ENCODE measurements around the gene COX4I2.

Gene COX4I2

DNA sequence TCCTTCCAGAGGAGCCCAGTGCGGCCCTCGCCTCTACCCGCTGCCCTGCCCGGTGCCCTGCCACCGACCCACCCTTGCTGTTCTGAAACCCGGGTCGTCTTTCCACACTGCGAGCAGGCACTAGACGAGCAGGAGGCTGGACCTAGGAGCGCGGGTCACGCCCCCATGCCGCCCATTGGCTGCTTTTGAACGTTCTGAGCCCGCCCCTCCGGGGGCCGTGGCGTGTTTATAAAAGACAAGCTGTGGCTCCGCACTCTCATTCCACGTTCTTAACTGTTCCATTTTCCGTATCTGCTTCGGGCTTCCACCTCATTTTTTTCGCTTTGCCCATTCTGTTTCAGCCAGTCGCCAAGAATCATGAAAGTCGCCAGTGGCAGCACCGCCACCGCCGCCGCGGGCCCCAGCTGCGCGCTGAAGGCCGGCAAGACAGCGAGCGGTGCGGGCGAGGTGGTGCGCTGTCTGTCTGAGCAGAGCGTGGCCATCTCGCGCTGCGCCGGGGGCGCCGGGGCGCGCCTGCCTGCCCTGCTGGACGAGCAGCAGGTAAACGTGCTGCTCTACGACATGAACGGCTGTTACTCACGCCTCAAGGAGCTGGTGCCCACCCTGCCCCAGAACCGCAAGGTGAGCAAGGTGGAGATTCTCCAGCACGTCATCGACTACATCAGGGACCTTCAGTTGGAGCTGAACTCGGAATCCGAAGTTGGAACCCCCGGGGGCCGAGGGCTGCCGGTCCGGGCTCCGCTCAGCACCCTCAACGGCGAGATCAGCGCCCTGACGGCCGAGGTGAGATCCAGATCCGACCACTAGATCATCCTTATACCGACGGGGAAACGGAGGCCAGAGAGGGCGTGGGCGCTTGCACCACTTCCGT, 32.4 kb upstream of the COX4I2 start, which contains the start of gene ID1:
Gene ID1 (plus strand): TSS at position 259 of the 871 bp plus-strand sequence. CDS start 99 bp downstream, at position 358.
- DNase-seq (ENCODE audit: low read depth in 1 of 2, low spot score in 1 of 2) = peak; percentile 61 to 91
- H3K27ac ChIP-seq (replicated peaks) = no peak within 1 kb of the TSS
- peak within 1 kb of the TSS; percentile 73 for H3K4me3 ChIP-seq (replicated peaks; ENCODE audit: insufficient read depth, low read length)
- H3K27me3 ChIP-seq (ENCODE audit: insufficient read depth, poor library complexity, severe bottlenecking) = peaks cover 4% of the 10 kb centered on the region
- TF ChIP-seq GABPA (IDR thresholded peaks at IDR 0.05; ENCODE audit: low read depth) (no peak), REST (IDR thresholded peaks at IDR 0.05; ENCODE audit: insufficient replicate concordance, low read depth) (peak; percentile 18)
- TF ChIP-seq, protein P1, sequence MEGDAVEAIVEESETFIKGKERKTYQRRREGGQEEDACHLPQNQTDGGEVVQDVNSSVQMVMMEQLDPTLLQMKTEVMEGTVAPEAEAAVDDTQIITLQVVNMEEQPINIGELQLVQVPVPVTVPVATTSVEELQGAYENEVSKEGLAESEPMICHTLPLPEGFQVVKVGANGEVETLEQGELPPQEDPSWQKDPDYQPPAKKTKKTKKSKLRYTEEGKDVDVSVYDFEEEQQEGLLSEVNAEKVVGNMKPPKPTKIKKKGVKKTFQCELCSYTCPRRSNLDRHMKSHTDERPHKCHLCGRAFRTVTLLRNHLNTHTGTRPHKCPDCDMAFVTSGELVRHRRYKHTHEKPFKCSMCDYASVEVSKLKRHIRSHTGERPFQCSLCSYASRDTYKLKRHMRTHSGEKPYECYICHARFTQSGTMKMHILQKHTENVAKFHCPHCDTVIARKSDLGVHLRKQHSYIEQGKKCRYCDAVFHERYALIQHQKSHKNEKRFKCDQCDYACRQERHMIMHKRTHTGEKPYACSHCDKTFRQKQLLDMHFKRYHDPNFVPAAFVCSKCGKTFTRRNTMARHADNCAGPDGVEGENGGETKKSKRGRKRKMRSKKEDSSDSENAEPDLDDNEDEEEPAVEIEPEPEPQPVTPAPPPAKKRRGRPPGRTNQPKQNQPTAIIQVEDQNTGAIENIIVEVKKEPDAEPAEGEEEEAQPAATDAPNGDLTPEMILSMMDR (IDR thresholded peaks at IDR 0.05; ENCODE audit: insufficient read depth, low read length) = no peak

- H3K4me3 ChIP-seq (replicated peaks; ENCODE audit: insufficient read depth, low read length) = peak overlapping the region; percentile 73
- no peak for TF ChIP-seq GABPA (IDR thresholded peaks at IDR 0.05; ENCODE audit: low read depth)
- no peak for TF ChIP-seq POLR2AphosphoS5 (IDR thresholded peaks at IDR 0.05; ENCODE audit: low read depth)
- no peak for TF ChIP-seq SPI1 (IDR thresholded peaks at IDR 0.05; ENCODE audit: borderline replicate concordance, low read depth)
- no peak for TF ChIP-seq REST (IDR thresholded peaks at IDR 0.05; ENCODE audit: insufficient replicate concordance, low read depth)
- TF ChIP-seq, protein P1 (IDR thresholded peaks at IDR 0.05; ENCODE audit: insufficient read depth, low read length) = no peak
- H3K27me3 ChIP-seq (ENCODE audit: insufficient read depth, poor library complexity, severe bottlenecking) = peaks cover 4% of the 10 kb centered on the region
- DNase-seq (ENCODE audit: low read depth in 1 of 2, low spot score in 1 of 2) = peak in 1 of 2 experiments; percentile 9
- H3K27ac ChIP-seq (replicated peaks) = no peak overlapping the region
Measured at GRCh38 chr20:31605902-31606803, 31.6 kb upstream of the COX4I2 start.

GRCh38 chr20:31606804-31607639, 30.7 kb upstream of the COX4I2 start:
- H3K4me3 ChIP-seq (replicated peaks; ENCODE audit: insufficient read depth, low read length) = no peak overlapping the region
- no peak for DNase-seq (ENCODE audit: low read depth in 1 of 2, low spot score in 1 of 2)

More at GRCh38 chr20:31606804-31607639, 30.7 kb upstream of the COX4I2 start:
- Histone ChIP-seq H3K27me3 (ENCODE audit: insufficient read depth, poor library complexity, severe bottlenecking) (peaks cover 4% of the 10 kb centered on the region), H3K27ac (replicated peaks) (no peak overlapping the region)
- TF ChIP-seq REST (IDR thresholded peaks at IDR 0.05; ENCODE audit: insufficient replicate concordance, low read depth) (no peak), SPI1 (IDR thresholded peaks at IDR 0.05; ENCODE audit: borderline replicate concordance, low read depth) (no peak), POLR2AphosphoS5 (IDR thresholded peaks at IDR 0.05; ENCODE audit: low read depth) (no peak), GABPA (IDR thresholded peaks at IDR 0.05; ENCODE audit: low read depth) (no peak)
- TF ChIP-seq, protein P1 (IDR thresholded peaks at IDR 0.05; ENCODE audit: insufficient read depth, low read length) = no peak

Data from HL-60 (cell line).